Right lobe of liver (tissue), 4 donors: Measurements from ENCODE around the gene ZNF154.

Experiments used
- POLR2A ChIP-seq: fragments of 450-650 bp; IDR thresholded peaks from one replicate; pipeline ENCODE4 v1.6.1; 2017; ENCODE audit warnings: antibody characterized with exemption, mild to moderate bottlenecking
- TF ChIP-seq, protein P1 (sequence below), 4 donors: fragments of 200-600 bp in 3 of 4; fragments of 450-650 bp in 1 of 4; IDR thresholded peaks; one replicate each; pipeline versions ENCODE4 v1.5.1 to v1.8.0; 2016 to 2022; ENCODE audit warnings: antibody characterized with exemption in 4 of 4, mild to moderate bottlenecking in 2 of 4
- donor health status: DM: no; HTN: no; CAD: no.
- donor health status: DM: no; HTN: no; CAD: no.
- donor health status: DM: no; HTN: yes; CAD: no.

DNA sequence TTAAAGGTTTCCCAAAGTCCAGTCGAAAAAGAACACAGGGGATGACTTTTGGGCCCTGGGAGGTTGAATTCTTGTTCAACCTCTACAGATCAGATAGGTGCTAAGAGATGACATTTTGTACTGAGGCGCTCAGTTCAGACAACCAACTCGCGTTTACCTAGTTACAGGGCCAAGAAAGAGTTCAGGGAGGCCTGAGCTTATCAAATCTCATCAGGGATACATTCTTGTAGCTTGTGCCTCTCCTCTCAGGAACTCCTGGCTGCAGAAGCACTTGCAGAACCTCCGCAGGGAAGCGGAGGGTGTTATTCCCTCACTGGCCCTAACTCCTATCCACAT is 38.4 kb upstream of the ZNF154 start:
- TF ChIP-seq, protein P1, sequence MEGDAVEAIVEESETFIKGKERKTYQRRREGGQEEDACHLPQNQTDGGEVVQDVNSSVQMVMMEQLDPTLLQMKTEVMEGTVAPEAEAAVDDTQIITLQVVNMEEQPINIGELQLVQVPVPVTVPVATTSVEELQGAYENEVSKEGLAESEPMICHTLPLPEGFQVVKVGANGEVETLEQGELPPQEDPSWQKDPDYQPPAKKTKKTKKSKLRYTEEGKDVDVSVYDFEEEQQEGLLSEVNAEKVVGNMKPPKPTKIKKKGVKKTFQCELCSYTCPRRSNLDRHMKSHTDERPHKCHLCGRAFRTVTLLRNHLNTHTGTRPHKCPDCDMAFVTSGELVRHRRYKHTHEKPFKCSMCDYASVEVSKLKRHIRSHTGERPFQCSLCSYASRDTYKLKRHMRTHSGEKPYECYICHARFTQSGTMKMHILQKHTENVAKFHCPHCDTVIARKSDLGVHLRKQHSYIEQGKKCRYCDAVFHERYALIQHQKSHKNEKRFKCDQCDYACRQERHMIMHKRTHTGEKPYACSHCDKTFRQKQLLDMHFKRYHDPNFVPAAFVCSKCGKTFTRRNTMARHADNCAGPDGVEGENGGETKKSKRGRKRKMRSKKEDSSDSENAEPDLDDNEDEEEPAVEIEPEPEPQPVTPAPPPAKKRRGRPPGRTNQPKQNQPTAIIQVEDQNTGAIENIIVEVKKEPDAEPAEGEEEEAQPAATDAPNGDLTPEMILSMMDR (IDR thresholded peaks at IDR 0.05), result no peak
- TF ChIP-seq POLR2A, result no peak
